NCI-H2196 treated with DMSO at 0.1 percent for 48 hours (cell line): ENCODE results near the gene CDC14A.
"Not testable (repeated sequence)": the region's sequence is repeated elsewhere in the genome, so short reads cannot be mapped to it uniquely, and the experiment has no call there.

Experiments
- DNase-seq: peaks from one replicate; lab custom pipeline; 2025; ENCODE audit not compliant: unreplicated experiment; lab: John Stamatoyannopoulos, UW

Gene CDC14A

DNA sequence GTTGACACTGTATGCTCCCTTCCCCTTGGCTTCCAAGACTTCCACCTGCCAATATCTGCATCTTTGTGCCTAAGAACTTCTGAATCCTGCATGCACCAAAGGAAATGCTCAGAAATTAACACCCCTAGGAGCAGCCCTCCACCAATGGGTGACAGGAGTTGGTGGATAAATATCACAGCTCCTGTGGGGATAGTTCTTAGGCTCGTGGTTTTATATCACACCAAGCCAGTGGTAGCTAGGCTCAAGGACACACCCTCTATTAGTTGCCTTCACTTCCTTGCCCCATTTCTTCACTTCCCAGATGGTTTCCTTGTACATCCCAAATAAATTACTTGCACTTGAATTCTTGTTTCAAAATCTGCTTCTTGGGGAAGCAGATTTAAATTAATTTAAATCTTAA lies 16.9 kb upstream of the CDC14A start:
- no peak for DNase-seq

DNA sequence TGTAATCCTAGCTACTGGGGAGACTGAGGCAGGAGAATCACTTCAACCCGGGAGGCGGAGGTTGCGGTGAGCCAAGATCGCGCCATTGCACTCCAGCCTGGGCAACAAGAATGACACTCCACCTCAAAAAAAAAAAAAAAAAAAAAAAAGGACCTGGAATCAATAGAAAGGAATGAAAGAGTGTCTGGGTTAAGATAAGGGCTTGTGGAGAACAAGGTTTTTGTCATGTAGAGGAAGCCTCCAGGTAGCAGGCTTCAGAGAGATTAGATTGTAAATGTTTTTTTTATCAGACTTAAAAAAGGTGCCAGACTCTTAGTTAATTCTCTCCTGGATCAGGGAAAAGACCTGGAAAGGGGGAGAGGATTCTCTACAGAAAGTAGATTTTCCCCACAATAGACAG lies 14.4 kb upstream of the CDC14A start:
- not testable (repeated sequence) for DNase-seq

DNA sequence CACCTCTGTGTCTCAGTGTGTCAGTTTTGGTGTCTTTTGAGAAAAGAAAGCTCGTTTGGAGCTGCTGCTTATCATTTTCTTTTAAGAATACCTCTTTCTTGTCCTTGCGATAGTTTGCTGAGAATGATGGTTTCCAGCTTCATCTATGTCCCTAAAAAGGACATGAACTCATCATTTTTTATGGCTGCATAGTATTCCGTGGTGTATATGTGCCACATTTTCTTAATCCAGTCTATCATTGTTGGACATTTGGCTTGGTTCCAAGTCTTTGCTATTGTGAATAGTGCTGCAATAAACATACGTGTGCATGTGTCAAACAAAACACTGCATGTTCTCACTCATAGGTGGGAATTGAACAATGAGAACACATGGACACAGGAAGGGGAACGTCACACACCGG lies 12.6 kb upstream of the CDC14A start:
- DNase-seq: not testable (repeated sequence)

DNA sequence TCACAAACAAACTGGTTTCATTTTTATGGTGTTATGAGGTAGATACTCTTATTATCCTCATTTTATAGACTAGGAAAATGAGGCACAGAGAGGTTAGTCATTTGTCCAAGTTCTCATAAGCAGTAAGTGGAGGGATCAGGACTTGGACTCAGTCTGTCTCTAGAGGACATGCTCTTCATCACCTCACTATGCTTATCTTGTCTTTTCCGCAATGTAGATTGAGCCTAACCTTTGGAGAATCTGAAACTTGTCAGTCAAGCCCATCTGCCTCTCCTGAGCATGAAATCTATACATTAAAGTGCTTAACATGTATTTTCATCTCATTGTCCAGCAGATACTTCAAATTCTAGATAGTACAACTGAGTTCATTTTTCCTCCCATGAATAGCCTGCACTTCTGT lies 11.8 kb upstream of the CDC14A start:
- DNase-seq: no peak

DNA sequence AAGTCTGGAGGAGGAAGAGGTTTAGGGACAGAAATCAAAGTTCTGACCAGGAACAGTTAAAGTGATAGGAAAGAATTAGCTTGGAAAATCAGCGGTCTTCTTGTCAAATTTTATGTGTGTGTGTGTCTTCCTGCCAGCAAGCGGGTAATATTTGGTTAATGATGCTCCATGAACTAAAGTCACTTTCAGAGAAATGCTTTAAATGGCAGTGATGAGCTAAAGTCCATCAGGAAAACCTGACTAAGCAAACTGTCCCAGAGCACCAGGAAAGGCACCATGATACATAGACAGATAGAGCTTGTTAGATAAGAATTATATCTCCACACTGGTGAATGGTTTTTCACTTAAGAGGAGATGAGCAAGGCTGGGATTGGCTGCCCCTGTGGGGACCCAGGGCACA lies 10.0 kb upstream of the CDC14A start:
- no peak for DNase-seq

DNA sequence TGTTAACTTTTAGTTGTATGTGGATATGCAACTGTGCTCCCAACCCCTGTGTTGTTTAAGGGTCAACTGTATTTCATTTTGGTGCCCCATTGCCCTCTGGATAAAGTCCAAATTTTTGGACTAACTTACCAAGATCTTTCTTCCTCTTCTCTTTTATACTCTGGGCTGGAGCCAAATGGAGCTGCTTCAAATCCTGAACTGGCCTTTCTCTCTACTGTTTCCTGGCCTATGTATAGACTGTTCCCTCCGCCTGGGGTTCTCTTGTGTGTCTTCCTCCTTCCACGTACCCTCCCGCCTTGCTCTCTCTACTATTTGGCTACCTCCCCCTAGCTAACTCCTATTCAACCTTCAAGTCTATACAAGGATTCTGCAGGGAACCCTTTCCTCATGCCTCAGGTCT lies 8.4 kb upstream of the CDC14A start:
- DNase-seq: no peak

DNA sequence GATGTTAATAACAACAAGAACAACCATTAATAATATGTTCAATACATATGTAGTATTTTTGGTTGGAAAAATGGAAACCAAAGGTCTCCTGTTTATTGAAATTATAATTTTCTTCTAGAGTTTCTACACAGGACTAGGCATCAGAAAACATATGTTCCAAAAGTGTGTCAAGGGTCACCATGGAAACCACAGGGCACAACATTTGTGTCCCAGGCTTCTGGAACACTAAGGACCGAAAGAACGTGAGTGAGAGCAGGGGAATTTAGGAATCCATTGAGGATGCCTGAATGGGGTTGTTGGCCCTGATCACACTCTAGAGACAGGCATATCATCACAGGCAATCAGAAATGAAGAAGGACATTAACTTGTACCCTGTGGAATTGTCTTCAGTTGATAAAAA lies 7.5 kb upstream of the CDC14A start:
- DNase-seq: no peak

DNA sequence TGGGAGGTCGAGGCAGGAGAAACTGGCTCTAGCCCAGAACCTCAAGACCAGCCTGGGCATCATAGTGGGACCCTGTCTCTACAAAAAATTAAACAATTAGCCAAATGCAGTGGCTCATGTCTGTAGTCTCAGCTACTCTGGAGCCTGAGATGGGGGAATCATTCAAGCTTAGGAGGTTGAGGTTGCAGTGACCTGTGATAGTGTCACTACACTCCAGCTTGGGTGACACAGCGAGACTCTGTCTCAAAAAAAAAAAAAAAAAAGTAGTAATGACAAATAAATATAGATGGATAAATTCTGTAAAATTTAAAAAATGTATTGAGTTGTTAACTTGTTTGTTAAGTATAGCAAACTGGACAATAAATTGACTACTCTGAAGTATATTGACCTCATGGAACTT lies 5.9 kb upstream of the CDC14A start:
- DNase-seq: no peak

DNA sequence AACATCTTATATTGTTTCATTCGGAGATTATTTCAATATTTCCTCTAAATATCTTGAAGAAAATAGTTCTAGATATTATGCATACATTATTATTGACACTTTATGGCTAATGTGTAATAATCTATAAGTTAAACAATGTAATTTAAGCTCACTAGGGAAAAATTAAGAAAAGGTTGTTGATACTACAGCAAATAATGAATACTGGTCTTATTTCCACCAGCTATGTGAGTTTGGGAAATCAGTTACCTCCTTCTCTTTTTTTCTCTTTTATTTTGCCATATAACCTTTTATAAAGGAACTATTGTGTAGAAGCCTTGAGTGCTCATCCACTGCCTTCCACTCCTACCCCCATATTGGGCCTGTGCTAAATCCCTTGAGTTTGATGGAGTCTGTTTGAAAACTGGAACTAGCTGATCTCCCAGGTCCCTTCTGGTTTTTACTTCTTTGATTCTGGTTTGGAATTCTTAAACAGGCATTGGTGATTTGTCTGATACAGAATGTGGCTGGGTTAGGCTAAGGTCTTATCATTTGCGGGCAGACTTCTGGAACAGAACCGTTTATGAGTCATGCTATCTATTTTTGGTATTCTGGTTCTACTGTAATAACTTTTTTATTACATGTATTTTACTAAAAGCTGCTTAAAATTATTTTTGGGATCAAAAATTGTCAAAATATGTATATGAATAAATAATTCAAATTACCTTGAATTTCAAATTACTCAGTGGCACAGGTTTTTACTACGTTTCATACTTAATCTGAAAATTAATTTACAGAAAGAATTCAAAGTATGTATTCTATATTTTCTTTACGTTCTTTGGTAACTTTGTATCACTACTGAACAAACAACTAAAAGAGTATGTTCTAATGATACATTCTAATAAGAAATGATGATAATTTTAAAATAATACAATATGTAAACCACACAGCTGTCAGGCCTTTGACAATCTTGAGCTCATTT lies 5.0 kb upstream of the CDC14A start:
- no peak for DNase-seq

DNA sequence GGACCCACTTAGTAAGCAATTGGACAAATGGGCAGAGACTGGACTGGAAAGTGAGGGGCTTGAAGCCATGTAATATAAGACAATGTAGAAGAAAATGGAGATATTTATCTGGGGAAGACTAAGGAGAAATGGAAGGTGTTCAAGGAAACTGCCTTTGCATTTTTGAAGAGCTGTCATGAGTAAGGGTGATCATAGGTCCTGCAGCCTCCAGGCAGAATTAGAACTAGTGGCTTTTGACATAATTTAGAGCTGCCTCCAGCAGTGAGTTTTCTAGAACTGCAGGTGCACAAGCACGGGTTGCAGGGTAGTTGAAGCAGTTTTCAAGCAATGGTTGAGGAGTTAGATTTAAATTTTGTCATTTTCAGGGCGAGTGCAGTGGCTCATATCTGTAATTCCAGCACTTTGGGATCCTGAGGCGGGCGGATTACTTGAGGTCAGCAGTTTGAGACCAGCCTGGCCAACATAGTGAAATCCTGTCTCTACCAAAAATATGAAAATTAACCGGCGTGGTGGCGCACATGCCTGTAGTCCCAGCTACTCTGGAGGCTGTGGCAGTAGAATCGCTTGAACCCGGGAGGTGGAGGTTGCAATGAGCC lies 3.7 kb upstream of the CDC14A start:
- DNase-seq: no peak

DNA sequence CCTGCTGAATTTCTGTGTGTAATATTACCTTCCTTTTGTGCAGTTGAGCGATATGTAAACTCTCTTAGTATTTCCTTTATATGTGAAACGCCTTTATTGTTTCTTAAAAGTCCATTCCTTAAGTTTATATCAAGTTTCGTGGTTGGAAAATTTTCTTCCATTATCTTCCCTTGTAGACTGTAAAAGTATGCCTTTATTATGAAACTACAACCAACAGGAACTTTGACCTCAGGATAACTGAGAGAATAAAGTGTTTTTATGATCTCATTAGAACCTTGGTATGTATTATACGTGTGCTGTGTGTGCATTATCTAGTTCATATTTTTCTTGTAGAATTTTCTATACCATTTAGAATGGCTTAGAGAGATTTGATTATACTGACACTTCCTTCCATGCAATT lies 3.1 kb upstream of the CDC14A start:
- DNase-seq: no peak

DNA sequence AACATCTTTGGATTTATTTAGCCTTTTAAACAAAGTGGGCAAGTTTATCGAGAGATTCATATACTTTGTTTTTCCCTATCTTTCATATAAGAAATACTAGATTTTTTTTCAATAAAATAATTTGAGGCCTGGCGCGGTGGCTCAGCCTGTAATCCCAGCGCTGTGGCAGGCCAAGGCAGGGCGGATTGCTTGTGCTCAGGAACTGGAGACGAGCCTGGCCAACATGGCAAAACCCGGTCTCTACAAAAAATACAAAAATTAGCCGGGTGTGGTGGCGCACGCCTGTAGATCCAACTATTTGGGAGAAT lies 1.6 kb upstream of the CDC14A start:
- DNase-seq: no peak

DNA sequence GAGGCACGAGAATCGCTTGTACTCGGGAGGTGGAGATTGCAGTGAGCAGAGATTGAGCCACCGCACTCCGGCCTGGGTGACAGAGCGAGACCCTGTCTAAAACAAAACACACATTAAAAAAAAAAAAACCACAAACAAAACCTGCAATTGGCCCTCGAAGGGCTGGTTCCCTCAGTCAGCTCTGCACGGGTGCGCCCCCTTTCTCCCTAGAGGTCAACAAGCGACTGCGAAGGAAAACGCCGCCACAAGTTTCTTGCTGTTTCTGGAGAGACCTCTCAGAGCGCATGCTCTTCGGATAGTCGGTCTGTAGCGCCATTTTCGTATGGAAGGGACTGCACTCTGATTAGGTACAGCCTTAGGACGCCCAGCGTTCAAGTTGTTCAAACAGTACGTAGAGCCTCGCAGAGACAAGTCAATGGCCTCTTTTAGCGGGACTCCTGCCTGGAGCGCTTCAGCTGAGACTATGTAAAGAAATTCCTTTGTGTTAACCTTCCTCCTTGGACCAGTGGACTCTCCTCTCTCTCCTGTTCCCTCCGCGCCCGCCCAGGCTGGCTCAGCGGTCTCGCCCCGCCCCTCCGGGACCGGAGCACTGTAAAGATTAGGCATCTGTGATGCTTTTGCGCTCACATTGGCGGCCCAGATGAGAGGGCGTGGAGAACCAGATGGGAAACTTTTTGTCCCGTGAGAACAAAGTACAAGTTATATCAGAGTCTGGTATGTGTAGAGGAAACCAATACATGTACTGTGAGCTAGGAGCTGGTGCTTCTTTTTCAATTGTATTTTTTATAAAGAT lies 1.0 kb upstream of the CDC14A start:
- peak; percentile 83 for DNase-seq

DNA sequence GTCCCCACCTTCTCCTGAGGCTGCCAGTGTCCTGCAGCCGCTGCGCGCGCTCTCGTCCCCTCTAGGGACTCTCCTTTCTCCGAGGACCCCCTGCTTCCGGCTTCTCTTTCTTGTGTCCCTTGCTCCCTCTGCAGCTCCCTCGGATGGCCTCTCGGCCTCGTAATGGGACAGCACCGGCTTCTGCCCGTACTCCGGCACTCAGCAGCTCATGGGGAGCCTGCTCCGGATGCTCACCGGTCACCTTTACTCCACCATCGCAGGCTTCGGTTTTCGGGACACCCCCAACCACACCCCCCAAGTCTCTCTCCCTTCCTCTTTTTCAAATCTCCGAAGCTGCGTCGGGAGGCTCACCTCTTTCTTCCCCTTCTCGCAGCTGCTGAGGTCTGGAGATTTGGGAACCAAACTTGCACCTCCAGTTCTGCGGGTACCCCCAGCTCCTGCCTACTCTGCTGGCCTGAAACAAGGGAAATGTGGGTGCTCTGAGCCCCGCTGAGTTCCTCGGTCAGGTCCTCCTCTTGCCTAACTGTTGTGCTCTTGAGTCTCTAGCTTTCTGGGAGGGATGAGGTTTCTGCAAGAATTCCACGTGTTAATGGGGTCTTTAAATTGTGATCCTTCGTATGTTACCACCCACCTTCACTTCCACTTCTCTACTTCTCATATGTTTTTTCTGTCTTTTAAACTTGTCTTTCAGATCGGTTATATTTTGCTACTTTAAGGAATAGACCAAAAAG lies 930 bp downstream of the CDC14A start:
- DNase-seq: no peak

DNA sequence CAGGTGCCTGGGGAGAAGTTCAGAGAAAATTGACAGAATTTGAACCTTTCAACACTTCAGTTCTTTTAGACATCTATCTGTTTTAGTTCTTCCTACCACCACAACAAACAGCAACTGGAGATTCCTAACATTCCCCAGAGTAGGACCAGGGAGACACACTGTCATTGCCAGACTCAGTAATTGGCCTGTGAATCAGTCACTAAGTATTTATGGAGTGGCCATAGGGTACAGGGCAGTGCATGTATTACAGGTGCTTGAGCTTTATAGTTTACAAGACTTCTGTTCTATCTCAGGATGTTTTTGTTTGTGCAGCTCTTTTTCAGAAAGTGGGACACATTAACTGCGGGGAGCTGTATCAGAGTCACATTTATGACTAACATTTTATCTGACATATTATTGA lies 1.7 kb downstream of the CDC14A start:
- DNase-seq: no peak

DNA sequence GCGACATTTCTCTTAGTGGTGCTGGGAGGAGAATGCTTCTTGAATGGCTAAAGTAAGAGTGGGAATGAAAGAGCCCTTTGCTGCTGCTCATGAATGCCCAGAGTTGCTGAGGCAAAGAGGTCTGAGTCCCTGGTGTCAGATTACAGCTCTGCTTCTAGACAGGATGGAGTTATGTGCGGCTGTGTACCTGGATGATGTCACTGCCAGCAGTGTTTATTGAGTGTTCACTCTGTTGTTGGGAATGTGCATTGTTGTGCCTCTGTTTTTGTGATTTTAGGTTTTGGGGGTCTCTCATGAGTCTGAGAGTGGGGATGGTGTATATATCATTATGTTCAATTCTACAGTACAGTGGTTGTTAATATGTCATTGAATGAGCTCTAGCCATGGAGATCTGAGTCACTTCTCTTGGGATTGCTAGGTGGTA lies 2.7 kb downstream of the CDC14A start:
- DNase-seq: peak; percentile 81

DNA sequence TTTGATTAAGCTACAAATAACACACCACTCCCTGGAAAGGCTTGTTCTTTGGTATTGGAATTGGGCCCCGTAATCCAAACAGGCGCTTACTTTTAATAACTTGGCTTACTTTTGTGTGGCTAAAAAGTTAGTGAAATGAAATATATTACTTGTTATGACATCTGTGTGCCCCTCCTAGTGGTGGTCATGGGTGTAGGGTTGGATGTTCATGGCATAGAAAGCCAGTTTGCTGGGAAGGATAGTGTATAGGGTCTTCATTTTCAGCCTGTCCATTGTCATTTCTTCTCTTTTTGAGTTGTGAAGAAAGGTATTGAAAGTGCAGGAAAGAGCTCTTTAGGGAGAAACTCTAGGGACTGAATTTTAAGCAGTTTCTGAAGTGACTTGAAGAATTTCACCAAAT lies 5.9 kb downstream of the CDC14A start:
- no peak for DNase-seq

DNA sequence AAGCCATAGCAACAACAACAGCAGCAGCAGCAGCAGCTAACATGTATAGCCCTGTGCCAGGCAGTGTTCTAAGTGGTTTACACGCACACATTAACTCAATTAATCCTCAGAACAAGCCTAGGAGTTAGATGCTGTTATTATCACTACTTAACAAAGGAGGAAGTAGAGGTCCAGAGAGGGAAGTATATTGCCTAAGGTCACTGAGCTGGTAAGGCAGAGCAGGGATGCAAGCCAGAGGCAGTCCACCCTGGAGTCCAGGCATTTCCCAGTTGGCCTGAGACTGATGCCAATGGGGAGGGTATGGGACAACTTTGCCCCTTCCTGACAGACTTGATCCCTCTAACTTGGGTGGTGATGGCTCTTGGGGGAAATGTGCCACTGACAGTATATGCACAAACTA lies 6.8 kb downstream of the CDC14A start:
- no peak for DNase-seq

DNA sequence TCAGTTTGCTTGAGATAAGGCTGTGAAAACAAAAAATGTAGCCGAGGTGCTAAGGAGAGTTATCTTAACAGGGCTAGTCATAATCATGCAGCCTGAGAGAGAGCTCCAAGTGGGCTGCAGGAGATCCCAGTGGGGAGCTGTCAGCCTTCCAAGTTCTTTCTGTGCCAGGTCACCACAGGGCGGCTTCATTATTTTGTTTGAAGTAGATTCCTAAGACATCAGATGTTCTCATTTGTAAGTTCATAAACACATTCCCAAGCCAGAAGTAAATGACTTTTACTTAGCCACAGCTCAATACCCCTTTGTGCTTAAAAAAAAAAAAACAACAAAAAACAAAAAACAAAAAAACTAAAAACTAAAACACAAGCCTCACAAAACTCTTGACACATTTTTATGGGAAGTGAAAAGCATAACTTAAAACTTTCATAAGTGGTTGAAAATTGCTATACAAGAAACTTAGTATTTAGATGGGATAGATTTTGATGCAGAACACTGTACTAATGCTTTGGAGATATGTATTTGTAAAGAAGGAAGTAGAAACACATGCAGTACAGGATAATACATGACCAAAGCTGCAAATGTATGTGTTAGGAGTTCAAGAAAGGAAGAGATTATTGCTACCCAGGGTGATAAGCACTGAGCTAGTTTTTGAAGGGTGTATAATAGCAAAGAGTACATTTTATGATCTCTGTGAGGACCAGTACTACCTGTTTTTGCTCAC lies 8.6 kb downstream of the CDC14A start:
- DNase-seq: no peak

DNA sequence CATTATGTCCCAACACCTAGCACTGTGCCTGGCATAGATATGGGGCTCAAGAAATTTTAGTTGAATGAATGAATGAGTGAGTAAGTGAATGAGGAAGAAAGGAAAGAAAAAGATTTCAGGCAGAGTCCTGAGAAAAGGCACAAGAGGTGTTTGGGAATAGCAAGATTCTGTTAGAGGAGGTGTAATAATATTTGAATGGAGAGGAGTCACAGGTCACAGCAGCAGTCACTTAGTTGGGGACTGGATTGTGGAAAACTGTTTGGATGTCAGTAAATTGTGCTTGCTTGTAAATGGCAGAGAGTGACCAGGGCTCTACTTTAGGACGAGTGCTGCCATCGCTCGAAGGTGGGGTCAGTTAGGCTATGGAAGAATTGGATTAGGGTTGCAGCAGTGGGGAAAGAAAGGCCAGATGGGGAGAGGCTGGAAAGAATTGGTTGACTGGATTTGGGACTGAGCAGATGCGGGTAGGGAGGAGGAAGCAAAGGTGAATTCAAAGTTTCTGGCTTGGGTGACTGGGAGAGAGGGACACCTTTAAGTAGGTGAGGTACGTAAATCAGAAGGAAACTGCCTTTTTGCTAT lies 9.3 kb downstream of the CDC14A start:
- DNase-seq: no peak
